Muscle of back (tissue), 11 donors: ENCODE data around the gene HOXC12. TPM values are rescaled to one million over a fixed set of nuclear protein-coding genes. Genes with fewer than 3 reads are reported as not detected.

Experiments used
- DNase-seq, 3 donors: peaks; one replicate each; pipeline versions ENCODE4 v3.0.0 to v3.0.0-alpha.2; 2013
- polyA plus RNA-seq, 10 donors: library from polyadenylated mRNA; unstranded; fragments of 120-200 nt; gene quantifications; one replicate each; pipeline ENCODE4 v1.2.1, GENCODE V29; 2013; ENCODE audit not compliant: insufficient read length in 10 of 10

HOXC12 gene
- polyA plus RNA-seq, 10 donors: 0.61 TPM; not detected in 8

GRCh38 chr12:53996240-53997203 is 41.8 kb downstream of the HOXC12 start:
- peak in 1 of 3 donors; percentile 77 for DNase-seq

GRCh38 chr12:53997204-53998109 is 42.8 kb downstream of the HOXC12 start:
- DNase-seq: peak in 1 of 3 donors; percentile 83

GRCh38 chr12:53998110-53998899 is 43.6 kb downstream of the HOXC12 start:
- DNase-seq: peak in 1 of 3 donors; percentile 86

- DNase-seq: no peak
Measured at GRCh38 chr12:53998900-53999236, 44.2 kb downstream of the HOXC12 start.

GRCh38 chr12:53999559-54000115 is 44.9 kb downstream of the HOXC12 start:
- peak in 2 of 3 donors; percentile 83 to 96 for DNase-seq

GRCh38 chr12:54000116-54001114 is 45.7 kb downstream of the HOXC12 start, which contains the start of gene HOXC9:
Gene HOXC9, plus strand, starts transcription at chr12:54000161. Its CDS starts 28 bp downstream, at chr12:54000189.
- no peak for DNase-seq

GRCh38 chr12:54001283-54002187 is 46.8 kb downstream of the HOXC12 start:
- no peak for DNase-seq

- peak in 1 of 3 donors; percentile 69 for DNase-seq
Measured at GRCh38 chr12:54002278-54002914, 47.7 kb downstream of the HOXC12 start.

GRCh38 chr12:54002915-54003389 is 48.2 kb downstream of the HOXC12 start:
- peak in 1 of 3 donors; percentile 67 for DNase-seq

GRCh38 chr12:54003625-54004024 is 48.9 kb downstream of the HOXC12 start:
- no peak for DNase-seq

- DNase-seq: no peak
Measured at GRCh38 chr12:54004063-54004840, 49.5 kb downstream of the HOXC12 start.

- peak in 1 of 3 donors; percentile 89 for DNase-seq
Measured at GRCh38 chr12:54004841-54005530, 50.3 kb downstream of the HOXC12 start.

- DNase-seq: peak in 1 of 3 donors; percentile 74
Measured at GRCh38 chr12:54005531-54005852, 50.8 kb downstream of the HOXC12 start.

- DNase-seq: peak; percentile 86 to 96 (median 90)
Measured at GRCh38 chr12:54005853-54006558, 51.3 kb downstream of the HOXC12 start.

GRCh38 chr12:54006559-54007220 is 52.0 kb downstream of the HOXC12 start:
- no peak for DNase-seq
